ENCODE measurements around the gene DIDO1.

DIDO1 gene

DNA sequence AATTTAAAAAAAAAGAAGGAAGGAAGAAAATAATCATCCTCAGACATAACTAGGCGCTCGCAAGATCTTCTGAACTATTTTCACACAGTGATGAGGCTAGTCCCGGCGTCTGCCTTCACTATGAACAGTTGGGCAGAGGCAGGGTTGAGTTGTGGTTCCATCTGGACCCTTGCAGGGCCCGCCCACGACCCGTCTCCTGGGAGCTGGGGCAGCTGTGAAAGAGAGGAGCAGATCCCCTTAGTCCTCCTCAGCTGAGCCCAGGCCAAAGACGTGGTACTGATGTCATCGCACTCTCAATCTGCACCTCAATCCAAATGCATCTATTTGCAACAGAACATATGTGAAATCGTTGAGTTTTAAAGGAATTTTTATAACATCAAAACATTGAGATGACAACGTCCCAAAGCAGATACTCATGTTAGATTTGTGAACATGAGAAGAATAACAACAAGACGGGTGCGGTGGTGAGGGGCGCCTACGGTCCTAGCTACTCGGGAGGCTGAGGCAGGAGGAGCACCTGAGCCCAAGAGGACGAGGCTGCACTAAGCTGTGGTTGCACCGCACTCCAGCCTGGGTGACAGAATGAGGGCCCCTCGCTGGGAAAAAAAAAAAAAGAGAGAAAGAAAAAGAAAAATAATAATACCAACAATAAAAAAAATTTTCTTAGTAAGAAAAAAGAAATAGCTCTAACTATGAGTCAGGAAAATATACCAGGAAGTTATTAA, 80.0 kb downstream of the DIDO1 start:
- DNase-seq = no peak

DNA sequence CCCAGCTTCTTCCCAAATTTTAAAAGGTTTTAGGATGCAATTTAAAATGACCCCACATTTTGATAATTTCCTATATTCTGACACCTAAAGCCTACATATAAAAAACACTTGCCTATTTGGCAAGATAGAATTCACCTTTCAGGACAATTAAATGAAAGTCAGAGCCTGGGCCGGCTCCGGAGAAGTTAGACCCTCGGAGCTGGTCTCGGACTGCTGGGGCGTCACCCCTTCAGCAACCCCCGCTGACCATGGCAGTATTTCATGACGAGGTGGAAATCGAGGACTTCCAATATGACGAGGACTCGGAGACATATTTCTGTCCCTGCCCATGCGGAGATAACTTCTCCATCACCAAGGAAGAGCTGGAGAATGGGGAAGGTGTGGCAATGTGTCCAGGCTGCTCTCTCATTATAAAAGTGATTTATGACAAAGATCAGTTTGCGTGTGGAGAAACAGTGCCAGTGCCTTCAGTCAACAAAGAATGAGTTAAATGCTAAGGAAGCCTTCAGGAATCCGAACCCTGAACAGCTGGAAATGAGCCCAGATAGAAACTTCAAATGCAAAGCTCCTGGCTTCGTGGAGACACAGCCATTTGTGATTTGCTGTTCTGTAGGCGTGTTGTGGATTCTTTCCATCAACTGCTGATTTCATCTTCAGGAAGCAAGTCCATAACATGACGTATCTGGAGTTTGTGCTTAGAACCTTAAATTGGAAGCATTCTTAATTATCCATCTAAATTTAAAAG, 80.7 kb downstream of the DIDO1 start:
- no peak for DNase-seq

DNA sequence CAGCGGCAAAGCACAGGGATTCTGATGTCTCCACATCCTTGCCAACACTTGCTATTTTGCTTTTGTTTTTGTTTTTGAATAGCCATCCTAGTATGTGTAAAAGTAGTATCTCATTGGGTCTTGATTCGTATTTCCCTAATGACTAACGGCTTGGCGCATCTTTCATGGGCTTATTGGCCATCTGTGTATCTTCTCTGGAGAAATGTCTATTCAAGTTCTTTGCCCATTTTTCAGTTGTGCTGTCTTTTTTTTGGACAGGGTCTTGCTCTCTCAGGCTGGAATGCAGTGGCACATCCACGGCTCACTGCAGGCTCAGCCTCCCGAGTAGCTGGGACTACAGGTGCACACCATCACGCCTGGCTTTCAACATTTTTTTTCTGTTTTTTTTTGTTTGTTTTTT, 82.1 kb downstream of the DIDO1 start:
- no peak for DNase-seq

DNA sequence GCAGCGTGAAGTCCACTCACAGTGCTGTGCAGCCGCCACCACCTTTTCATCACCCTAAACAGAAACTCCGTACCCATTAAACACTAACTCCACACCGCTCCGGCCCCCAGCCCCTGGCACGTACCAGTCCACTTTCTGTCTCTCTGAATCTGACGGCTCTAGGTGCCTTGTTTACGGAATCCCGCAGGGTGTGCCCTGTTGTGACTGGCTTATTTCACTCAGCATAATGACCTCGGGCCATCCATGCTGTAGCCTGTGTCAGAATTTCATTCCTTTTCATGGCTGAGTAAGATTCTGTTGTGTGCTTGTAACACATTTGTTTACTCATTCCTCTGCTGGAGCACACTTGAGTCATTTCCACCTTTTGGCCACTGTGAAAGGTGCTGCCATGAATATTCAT, 82.6 kb downstream of the DIDO1 start:
- DNase-seq = no peak

DNA sequence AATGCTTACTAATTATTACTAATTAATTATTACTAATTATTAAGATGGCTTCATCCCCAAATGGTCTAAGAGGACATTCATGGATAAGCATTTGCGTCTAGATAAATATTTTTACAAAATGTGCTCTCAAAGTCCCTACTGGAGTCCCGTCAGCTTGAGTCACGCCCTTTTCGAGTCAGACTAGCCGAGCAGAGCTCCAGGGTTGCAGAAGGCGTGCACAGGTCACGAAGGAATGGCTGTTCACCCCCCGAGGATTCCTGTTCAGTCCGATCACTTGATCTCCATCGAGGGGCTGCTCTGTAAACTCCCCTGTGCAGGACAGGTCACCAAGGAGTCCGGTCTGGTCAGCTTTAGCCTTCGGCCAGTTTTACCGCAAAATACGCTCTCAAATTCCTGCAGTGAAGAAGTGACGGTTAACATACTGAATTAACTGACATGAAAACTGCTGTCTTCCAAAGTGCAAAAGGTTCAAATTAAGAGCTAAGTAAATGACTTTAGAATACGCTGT, 84.5 kb downstream of the DIDO1 start:
- DNase-seq = no peak

DNA sequence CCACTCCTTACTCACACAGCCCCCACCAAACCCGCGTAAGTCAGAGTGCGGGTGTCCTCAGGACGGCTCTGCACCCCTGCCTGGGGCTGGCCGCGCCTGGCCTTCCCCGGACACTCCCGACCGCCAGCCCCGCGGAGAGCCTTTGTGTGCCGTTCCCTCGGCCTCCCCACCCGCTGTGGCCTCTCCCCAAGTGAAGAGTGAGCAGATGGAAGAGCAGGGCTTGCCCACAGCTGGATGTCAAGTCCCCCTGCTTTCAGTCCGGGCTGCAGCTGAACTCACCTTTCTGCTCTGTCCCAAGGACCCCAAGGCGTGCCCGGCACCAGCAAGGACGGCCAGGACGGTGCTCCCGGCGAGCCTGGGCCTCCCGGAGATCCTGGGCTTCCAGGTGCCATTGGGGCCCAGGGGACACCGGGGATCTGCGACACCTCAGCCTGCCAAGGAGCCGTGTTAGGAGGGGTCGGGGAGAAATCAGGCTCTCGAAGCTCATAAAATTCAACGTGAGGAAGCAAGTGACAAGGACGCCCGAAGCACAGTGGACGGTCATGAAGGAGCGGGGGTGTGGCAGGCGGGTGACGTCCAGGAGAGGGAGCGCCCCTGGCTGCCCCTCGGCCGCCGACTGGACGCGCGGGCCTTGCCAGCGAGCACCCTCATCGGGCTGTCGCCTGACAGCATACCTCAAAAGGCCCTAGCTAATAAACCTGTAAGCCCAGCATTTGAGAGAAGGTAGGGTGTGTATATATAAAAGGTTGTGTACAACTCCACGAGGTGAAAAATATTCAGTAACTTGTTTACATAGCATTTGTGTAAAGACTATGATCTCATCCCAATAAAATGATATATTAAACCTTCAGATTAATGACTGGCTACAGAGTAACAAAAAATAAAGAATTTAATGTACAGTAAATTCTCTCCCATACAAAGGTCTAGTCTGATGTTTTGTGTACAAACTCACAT, 85.8 kb downstream of the DIDO1 start:
- no peak for DNase-seq

DNA sequence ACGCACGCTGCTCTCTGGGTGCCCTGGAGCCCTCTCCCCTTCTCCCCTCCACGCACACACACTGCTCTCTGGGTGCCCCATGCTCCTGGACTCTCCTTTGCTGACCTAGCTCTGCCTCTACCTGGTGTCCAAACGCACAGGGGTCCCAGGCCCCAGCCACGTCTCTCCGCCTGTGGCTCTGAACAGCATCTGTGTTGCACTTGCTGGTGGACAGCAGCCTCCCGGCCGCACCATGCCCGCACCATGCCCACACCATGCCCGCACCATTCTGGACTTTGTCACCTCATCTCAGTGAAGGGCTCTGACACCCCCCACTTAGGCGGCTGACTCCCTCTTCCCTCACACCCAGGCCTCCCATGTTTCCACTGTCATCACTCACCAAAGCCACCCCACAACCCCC, 86.5 kb downstream of the DIDO1 start:
- DNase-seq = no peak

DNA sequence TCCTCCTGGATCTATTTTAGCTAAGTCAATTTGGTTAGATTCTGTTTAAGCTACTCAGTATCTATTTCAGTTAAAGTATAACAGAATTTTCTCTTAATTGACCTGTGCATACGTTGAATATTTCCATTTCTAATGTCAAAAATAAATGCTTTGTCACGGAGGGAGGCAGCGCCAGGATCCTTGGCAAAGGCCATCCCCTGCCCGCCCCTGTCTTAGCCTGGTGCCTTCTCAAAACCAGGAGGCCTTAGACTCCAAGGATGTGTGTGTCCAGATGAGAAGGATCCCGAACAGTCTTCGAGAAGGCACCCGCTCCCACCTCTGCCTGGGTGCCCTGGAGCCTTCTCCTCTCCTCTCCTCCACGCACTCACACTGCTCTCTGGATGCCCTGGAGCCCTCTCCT, 87.0 kb downstream of the DIDO1 start:
- DNase-seq = no peak

DNA sequence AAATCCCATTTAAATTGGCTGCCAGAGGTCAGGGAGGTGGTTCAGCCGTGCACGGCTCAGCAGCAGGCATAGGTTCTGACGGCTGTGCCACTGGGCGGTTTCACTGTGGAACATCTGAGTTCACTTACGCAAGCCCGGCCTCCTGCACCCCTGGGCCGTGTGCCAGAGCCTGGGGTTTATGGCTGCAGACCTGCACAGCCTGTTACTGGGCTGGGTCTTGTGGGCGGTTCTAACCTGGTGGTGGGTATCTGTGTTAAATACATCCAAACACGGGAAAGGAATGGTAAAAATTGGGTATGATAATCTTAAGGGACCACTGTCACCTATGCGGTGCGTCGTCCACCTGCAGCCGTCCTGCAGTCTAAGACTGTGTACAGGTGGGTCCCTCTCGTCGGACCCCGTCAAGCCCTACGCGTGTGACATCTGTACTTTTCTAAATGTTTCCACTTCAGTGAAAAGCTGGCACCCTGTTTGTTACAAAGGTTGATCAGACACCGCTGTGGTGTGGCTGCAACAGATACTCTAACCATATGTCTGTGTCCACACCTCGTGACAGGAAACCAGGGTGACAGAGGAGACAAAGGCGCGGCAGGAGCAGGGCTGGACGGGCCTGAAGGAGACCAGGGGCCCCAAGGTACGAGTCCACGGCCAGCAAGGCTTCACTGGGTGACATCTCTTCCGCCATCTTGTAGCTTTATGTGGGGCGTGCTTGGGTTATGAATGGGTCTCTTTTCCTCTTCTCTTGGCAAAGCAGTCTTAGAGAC, 88.0 kb downstream of the DIDO1 start:
- no peak for DNase-seq

DNA sequence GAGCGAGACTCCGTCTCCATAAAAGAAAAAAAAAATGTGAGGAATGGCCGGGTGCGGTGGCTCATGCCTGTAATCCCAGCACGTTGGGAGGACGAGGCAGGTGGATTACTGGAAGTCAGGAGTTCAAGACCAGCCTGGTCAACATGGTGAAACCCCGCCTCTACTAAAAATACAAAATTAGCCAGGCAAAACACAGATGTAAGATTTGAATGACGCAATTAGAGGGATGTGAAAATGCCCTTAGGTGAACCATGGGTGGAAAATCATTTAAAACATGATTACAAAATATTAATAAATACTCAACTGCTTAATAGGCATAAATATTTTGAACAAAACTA, 88.5 kb downstream of the DIDO1 start:
- no peak for DNase-seq

DNA sequence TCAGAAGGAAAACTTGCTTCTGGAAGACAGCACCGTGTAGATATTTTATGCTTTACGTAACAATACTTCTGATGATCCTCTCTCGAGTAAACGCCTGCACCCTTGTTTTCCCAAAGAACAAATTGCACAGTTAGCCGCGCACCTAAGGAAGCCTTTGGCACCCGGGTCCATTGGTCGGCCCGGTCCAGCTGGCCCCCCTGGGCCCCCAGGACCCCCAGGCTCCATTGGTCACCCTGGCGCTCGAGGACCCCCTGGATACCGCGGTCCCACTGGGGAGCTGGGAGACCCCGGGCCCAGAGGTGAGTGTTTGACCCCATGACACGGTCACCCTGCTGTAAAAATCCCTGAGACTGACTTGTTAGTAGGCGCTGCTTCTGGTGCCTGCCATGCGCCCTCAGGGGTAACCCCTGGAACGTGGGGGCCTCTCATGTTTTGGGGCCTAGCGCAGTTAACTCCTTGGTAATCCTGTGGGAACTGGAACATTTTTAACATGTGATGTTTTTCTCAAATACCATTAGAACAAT, 89.3 kb downstream of the DIDO1 start:
- no peak for DNase-seq

DNA sequence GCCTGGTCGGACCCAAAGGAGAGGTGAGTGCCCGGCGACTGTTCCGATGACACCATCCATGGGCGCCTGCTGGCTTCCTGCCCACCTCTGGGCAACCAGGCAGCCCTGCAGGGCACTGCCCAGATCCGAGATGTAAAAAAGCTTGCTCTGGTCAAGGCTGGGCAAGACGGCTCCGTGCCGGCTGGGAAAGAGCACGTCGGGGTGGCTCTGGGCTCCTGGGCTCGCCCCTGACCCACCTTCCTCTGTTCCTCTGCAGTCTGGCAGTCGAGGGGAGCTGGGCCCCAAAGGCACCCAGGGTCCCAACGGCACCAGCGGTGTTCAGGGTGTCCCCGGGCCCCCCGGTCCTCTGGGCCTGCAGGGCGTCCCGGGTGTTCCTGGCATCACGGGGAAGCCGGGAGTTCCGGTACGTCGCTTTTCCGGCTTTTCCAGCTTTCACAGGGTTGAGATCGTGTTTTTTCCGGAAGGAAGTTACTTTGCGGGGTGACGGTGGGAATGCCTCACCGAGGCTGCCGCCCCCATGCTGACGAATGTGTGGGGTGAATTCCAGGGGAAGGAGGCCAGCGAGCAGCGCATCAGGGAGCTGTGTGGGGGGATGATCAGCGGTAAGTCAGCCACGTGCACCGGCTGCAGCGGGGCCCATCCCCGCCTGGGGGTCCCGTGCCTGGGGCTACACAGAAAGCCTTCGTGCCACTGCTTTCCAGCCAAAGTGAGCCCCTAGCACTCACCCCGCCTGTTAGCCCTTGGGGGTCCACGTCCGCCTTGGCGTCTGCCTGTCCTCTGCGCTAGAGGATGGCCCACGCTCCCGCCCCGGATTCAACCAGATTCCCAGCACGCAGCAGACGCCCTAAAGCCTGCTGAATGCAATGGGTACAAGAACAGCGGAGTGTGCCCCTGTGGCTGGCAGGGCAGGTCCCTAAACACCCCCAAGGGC, 90.1 kb downstream of the DIDO1 start:
- no peak for DNase-seq

DNA sequence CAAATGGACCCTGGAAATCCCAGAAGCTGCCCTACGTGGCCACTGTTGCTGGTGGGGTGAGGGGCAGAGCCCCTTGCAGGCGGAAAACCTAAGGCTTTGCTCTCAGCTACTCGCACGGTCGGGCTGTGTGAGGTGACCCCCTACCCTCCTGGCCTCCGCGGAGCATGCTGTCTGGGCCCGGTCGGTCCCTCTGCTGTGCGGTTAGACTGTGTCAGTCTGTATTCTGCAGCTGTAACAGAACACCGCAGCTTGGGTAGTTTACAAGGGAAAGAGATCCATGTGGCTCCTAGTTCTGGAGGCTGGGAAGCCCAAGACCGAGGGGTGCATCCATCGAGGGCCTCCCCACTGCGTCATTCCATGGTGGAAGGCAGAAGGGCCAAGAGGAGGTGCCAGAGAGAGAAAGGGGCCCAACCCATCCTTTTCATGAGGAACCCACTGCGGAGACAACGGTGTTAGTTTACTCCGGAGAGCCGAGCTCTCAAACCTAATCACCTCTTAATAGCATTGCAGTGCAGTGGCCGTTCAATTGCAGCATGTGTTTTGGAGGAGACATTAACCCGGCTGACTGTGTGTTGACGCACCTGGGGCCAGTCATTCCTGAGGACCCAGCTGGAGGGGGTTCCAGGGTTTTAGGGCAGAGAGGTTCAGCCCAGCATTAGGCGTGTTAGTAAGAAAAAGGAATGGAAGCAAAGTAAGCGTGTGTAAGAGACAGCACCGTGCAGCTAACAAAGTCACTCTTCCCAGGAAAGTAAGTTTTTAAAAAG, 91.2 kb downstream of the DIDO1 start:
- DNase-seq = no peak

DNA sequence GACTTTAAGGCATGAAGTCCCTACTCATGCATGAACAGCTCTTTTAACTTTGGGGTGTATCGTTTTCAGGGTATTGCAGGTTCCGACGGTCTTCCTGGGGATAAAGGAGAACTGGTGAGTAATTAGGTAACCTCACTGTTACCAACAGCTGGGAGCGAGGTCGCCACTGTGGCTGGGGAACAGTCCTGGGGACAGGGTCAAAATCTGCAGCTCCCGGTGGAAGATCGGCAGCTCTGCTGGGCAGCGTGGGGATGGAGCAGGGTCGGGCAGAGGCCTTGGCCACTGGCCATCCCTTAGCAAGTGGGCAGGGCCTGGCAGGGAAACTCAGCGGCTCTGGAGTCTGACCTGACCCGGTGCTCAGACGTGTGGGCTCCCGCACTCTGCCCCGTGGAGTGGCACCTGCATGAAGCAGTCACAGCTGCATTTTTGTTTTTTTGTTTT, 93.3 kb downstream of the DIDO1 start:
- DNase-seq = no peak

DNA sequence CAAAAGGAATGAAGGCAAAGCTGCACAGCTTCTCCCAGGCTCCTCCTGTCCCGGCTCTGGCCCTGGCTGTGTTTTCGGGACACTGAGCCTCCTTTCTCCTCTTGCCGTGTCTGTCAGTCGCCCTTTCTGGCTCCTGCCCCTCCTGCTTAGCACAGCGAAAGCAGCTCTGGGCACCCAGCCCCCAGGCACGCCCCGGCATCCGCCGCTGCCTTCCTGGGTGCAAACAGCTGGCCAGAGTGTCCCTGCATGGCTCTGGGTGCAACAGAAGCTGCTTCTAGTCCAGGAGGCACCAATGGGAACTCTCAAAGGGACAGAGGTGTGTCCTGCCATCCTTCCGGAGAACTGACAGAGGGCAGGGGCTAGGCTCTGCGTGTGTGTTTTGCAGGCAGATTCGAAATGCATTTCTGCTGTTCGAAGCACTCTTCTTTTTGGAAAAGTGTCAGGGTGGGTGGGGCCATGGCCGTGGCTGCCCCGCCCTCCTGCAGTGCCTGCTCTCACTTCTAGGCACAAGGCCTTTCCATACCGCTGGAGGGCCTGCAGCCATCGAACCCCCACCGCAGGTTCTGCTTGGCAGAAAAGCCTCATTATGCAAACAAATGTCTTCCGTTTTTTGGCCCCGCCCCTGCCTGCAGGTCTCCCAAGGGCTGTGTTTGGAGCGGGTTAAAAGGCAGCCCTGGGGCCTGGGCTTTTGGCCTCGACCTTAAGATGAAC, 93.9 kb downstream of the DIDO1 start:
- no peak for DNase-seq

DNA sequence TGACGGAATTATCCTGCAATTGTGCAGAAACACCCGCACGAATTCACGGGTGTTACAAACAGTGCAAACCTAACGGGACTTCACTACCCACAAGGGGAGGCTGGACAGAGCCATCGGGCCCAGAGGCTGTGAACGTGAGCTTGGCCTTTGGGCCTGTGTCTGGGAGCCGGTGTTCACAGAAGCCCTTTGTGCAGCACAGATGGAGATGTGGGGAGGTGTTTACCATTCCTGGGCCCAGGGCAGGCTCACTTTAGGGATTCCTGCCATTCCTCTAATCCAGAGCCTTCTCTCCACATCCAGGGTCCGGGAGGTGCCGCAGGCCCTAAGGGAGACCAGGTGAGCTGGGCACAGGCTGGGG, 94.5 kb downstream of the DIDO1 start:
- DNase-seq = no peak

DNA sequence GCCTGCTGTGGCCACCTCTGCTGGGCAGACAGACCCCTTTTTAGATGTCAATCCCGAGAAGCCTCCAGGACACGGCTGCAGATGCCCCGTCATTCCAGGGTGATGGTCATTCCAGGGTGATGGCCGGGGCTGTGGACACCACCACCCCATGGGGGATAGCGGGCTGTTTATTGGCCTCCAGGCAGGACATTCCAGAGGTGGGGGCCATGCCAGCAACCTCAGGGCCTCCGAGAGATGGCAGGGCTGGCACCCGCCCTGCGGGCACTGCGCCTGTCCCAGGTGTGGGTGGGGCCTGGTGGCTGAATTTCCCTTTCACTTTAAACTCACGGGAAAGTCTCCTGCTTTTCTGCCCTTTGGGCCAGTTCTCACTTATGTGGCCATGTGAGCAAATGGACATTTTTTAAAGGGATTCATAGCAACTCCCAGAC, 94.9 kb downstream of the DIDO1 start:
- DNase-seq = no peak

DNA sequence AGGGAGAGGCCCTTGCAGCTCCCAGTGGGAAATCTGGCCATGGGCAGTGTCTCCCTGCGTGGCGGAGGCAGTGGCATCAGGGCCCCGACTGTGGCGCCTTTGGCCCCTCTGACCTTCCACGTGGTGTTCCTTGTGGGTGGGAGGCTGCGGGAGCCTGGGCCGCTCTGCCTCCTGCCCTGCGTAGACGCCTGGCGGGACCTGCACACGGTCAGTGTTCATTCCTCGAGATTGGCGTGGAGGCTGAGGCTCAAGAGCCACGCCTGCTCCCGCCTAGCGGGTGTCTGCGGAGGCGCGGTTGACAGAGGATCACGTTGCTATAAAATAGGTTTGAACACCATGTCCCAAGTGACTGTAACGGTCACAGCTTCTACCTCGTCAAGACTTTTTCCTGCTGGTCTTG, 95.5 kb downstream of the DIDO1 start:
- no peak for DNase-seq

DNA sequence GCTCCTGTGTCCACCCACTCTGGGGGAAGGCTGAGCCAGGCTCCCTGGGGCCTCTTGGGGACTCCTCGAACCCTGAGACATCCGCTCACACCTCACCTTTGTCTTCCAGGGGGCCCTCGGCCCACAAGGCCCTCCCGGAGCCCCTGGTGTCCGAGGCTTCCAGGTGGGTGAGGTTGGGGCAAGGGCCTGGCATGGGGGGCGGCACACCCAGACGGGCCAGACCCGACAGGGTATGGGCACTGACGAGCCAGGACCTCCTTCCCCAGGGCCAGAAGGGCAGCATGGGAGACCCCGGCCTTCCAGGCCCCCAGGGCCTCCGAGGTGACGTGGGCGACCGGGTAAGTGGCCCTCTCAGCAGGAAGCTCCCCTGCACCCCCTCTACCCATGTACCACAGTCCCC, 96.1 kb downstream of the DIDO1 start:
- DNase-seq = no peak

Measured in KG1 (cell line).